Parathyroid adenoma (tissue), 2 donors: ENCODE measurements around the gene CEP128.

Experiments
- H2AFZ ChIP-seq: fragments of 300-600 bp; sonication (generic); one replicate; pipeline ENCODE4 v1.7.0; 2017; ENCODE audit warnings: antibody characterized with exemption, mild to moderate bottlenecking
- H3K27ac ChIP-seq: fragments of 300-600 bp; sonication (generic); one replicate; pipeline ENCODE4 v1.7.0; 2017
- H3K27me3 ChIP-seq: fragments of 300-600 bp; sonication (generic); one replicate; pipeline ENCODE4 v1.7.0; 2017; ENCODE audit warnings: low read length; ENCODE audit not compliant: control insufficient read depth, insufficient read depth
- H3K36me3 ChIP-seq: fragments of 300-600 bp; sonication (generic); one replicate; pipeline ENCODE4 v1.7.0; 2017; ENCODE audit warnings: low read length; ENCODE audit not compliant: control insufficient read depth, insufficient read depth
- H3K4me1 ChIP-seq: fragments of 300-600 bp; sonication (generic); one replicate; pipeline ENCODE4 v1.7.0; 2017; ENCODE audit warnings: control low read depth
- H3K4me2 ChIP-seq: fragments of 300-600 bp; sonication (generic); one replicate; pipeline ENCODE4 v1.7.0; 2017; ENCODE audit warnings: low read length
- H3K4me3 ChIP-seq: fragments of 300-600 bp; sonication (generic); one replicate; pipeline ENCODE4 v1.7.0; 2017; ENCODE audit warnings: low read depth, low read length
- H3K79me2 ChIP-seq: fragments of 300-600 bp; sonication (generic); one replicate; pipeline ENCODE4 v1.7.0; 2017; ENCODE audit warnings: control low read depth
- H3K9ac ChIP-seq: fragments of 300-600 bp; sonication (generic); one replicate; pipeline ENCODE4 v1.7.0; 2017; ENCODE audit warnings: mild to moderate bottlenecking
- H3K9me3 ChIP-seq: fragments of 300-600 bp; sonication (generic); one replicate; pipeline ENCODE4 v1.7.0; 2017; ENCODE audit warnings: low read length; ENCODE audit not compliant: control insufficient read depth
- CTCF ChIP-seq: fragments of 300-600 bp; sonication (generic); IDR thresholded peaks from one replicate; pipeline ENCODE4 v1.7.0; 2017; ENCODE audit warnings: antibody characterized with exemption, mild to moderate bottlenecking
- donor health status: primary hyperparathyroidism.

Gene CEP128

DNA sequence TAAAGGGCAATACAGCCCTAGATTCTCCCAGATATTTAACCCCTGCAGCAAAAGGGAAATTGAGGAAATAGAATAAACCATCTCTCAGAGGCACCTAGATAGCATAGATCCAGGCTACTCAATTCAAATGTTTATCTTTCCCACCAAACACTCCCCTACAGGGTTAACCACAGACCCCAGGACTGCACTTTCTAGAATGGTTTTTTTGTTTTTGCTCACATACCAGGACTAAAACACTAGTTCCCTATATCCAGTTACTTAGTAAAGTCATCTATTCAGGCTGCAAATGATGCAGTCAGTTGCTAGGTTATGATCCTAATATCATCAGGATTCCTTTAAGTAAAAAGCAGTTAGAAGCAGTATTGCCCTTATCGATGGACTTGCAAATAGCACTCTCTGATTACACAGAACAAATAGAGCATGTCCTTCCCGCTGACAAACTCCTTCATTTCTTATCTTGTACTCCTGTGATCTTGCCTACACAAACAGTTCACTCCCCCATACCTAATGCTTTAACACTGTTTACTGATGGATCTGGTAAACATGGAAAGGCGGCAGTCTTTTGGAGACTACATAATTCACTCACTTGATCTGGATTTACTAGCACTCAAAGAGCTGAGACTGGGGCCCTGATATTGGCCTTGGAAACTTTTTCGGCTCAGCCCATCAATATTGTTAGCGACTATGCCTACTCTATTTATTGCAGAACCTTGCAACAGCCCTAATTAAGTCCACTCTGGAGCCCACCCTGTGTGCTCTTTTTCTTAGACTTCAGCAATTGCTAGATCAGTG, 473.0 kb downstream of the CEP128 start:
- no peak for TF ChIP-seq CTCF
- Histone ChIP-seq H3K4me2 (no peak overlapping the region), H3K27ac (no peak overlapping the region), H3K4me3 (no peak overlapping the region), H3K27me3 (no peaks in the 10 kb centered on the region), H3K79me2 (no peaks in the 10 kb centered on the region), H2AFZ (no peak overlapping the region), H3K9me3 (no peaks in the 10 kb centered on the region), H3K4me1 (no peaks in the 10 kb centered on the region), H3K36me3 (no peaks in the 10 kb centered on the region), H3K9ac (no peak overlapping the region)

GRCh38 chr14:80465546-80466220, 475.9 kb downstream of the CEP128 start:
- TF ChIP-seq CTCF = no peak
- H3K79me2 ChIP-seq = no peaks in the 10 kb centered on the region
- H3K27ac ChIP-seq = no peak overlapping the region
- H3K36me3 ChIP-seq = no peaks in the 10 kb centered on the region
- no peak overlapping the region for H3K9ac ChIP-seq
- H3K4me3 ChIP-seq = no peak overlapping the region
- no peaks in the 10 kb centered on the region for H3K9me3 ChIP-seq
- no peak overlapping the region for H2AFZ ChIP-seq
- H3K27me3 ChIP-seq = no peaks in the 10 kb centered on the region
- H3K4me1 ChIP-seq = no peaks in the 10 kb centered on the region
- H3K4me2 ChIP-seq = no peak overlapping the region

GRCh38 chr14:80464531-80465149, 476.9 kb downstream of the CEP128 start:
- H3K9ac ChIP-seq = no peak overlapping the region
- no peaks in the 10 kb centered on the region for H3K36me3 ChIP-seq
- no peaks in the 10 kb centered on the region for H3K27me3 ChIP-seq
- no peaks in the 10 kb centered on the region for H3K9me3 ChIP-seq
- H3K4me2 ChIP-seq = no peak overlapping the region
- H3K4me3 ChIP-seq = no peak overlapping the region
- H2AFZ ChIP-seq = no peak overlapping the region
- H3K79me2 ChIP-seq = no peaks in the 10 kb centered on the region
- H3K27ac ChIP-seq = no peak overlapping the region
- no peak for TF ChIP-seq CTCF
- peaks cover under 1% of the 10 kb centered on the region for H3K4me1 ChIP-seq

GRCh38 chr14:80456209-80456608, 485.3 kb downstream of the CEP128 start:
- no peak for TF ChIP-seq CTCF
- no peak overlapping the region for H2AFZ ChIP-seq
- H3K79me2 ChIP-seq = no peaks in the 10 kb centered on the region
- H3K9ac ChIP-seq = no peak overlapping the region
- no peak overlapping the region for H3K27ac ChIP-seq
- H3K36me3 ChIP-seq = no peaks in the 10 kb centered on the region
- H3K4me1 ChIP-seq = peaks cover 5% of the 10 kb centered on the region
- H3K9me3 ChIP-seq = no peaks in the 10 kb centered on the region
- H3K27me3 ChIP-seq = no peaks in the 10 kb centered on the region
- no peak overlapping the region for H3K4me2 ChIP-seq
- no peak overlapping the region for H3K4me3 ChIP-seq
